Measurements from ENCODE around the gene ZNF846.

- no peak for TF ChIP-seq CTCF (conservative IDR thresholded peaks at IDR 0.05 in 1 of 2, IDR thresholded peaks at IDR 0.05 in 1 of 2; ENCODE audit: low read depth in 1 of 2, low read length in 2 of 2)
- TF ChIP-seq EZH2 (IDR thresholded peaks at IDR 0.05; ENCODE audit: low read length, missing control alignments), result no peak
Measured at GRCh38 chr19:9729162-9729561, 39.4 kb downstream of the ZNF846 start.

Measured in fibroblast of lung (primary cell).